T-helper 2 cell (primary cell): ENCODE measurements around the gene PTPN5.
"Not testable (repeated sequence)": the region's sequence is repeated elsewhere in the genome, so short reads cannot be mapped to it uniquely, and the experiment has no call there.

Experiments used
- DNase-seq, 5 experiments: peaks; one replicate each; pipeline versions ENCODE4 v3.0.0 to v3.0.0-alpha.2; 2012 to 2022
- total RNA-seq, 2 donors: gene quantifications; one replicate each; lab custom pipeline; 2026; lab: John Stamatoyannopoulos, UW

Gene PTPN5
- total RNA-seq, result 0 reads per million in 2 donors

DNA sequence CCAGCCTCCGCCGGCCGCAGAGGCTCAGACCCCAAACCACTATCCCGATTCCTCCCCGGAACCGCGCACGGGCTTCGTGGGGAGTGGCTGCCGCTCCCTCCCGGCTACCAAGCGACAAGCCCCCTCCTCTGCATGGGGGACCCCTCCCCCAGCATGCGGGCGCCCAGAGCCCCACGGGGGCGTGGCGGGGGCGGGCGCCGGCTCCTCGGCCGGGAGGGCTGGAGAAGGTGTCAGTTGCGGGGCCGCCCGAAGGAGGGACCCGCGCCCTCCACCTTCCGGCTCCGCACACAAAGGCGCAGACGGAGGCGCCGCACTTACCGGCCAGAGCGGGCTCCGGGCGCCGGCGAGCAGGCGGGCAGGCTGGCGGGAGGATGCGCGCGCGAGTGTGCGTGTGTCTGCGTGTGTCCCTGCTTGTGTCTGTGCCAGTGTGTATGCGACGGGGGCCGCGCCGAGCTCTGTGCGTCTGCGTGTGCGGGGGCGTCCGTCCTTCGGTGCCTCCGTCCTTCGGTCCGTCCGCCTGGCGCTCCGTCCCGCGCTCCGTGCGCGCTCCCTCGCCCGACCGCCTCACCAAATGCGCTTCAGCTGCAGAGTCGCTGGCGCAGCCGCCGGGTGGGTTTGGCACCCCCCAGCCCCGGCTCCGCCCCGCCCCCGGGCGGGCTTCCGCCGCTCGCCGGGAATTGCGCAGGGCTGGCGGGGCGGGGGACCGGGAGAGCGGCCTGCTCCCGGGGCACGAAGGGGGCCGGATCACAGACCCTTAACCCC lies at the start of gene PTPN5:
TSS of gene PTPN5 (minus strand) at position 592 of the 762 bp plus-strand sequence. CDS start 19,840 bp downstream, outside the sequence.
- peak in 1 of 5 experiments; percentile 27 for DNase-seq

DNA sequence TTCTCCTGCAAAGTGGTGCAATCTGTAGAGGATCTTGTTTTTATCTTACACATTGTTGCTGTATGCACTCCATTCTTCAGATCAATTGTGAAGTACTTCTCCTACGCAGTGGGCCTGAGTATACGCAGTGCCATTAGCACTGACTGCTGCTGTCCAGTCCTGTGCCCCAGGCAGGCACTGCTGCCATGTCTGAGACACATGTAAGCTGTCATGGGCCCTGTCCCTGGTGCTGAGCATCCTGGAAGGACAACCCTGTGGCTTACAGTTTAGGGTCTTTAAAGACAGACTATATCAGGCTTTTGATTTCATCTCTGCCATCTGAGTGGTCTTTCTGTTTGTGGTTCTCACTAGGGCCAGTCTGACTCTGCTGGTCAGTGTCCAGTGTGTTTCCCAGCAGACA lies 44.8 kb upstream of the PTPN5 start:
- DNase-seq, result no peak

DNA sequence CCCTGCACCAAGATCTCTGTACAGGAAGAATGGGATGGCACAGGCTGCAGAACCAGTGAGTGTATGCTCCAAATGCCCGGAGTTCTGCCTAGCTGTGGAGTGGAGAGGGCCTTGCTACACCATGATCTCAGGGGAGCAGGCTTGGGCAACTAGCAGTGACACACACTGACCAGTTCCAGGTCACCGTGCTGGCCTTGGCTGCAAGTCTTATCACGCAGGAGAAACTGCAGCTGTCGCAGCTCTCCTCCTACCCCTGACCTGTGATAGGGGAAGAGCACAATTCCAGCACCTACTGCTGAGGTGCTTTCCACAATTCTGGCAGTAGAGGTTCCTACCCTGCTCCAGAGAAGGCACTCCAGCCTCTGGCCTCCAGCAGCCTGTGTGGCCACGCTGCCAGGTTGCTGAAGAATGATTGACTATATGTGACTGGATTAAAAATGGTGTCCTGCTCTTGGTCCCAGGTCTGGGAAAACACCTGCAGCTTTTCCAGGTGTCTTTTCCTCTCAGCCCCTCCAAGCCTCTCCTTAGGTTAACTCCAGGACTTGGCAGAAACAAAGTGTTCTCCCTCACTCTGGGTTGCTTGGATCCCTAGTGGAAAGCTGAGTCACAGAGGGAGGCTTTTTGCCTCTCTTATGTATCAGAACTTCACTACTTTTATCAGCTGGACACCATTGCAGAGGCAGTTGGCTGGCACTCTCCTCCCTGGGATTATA lies 43.3 kb upstream of the PTPN5 start:
- DNase-seq, result no peak

DNA sequence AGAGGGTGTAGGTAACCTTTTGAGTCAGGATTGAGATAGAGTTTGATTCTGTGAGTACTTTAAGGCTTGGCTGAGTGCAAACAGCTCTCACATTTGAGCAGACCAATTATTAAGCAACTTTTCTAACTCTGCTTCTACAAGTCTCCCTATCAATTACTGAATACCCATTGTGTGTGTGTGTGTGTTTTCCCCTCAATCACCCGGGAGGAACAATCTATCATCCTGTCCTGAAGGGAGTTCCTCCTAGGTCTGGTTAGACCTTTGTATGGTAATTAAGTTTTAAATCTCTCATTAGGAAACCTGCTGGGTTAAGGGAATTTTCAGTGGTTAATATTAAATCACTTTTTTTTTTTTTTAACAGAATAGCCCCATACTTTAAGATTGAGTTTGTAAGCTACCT lies 28.6 kb upstream of the PTPN5 start:
- DNase-seq, result not testable (repeated sequence)

DNA sequence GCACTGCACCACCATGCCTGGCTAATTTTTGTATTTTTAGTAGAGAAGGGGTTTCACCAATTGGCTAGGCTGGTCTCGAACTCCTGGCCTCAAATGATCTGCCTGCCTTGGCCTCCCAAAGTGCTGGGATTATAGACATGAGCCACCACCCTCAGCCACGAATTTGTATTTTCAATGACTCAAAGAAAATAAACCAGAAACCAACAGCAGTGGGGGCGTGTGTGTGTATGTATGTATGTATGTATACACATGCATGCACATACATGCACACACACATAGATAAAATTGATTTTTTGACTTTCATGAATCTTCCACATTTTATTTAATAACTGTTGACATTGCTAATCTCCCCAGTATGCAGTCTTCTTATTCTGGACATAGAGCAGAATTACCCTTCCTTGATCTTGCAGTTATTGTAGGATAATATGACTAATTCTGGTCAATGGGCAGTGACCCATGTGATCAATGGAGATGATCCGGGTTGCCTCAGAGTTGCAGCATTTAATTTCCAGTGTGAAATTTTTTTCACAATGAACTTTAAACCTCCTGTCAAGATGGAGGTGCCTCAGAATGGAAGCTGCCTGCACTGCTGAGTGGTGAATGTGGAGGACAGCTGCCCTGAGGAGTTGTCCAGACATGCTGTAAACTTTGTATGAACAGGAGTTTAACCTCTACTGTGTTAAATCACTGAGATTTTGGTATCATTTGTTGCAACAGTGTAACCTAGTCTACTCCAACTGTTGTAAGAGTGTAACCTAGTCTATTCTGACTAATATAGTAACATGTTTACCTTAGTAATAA lies 12.8 kb upstream of the PTPN5 start:
- DNase-seq, result no peak

DNA sequence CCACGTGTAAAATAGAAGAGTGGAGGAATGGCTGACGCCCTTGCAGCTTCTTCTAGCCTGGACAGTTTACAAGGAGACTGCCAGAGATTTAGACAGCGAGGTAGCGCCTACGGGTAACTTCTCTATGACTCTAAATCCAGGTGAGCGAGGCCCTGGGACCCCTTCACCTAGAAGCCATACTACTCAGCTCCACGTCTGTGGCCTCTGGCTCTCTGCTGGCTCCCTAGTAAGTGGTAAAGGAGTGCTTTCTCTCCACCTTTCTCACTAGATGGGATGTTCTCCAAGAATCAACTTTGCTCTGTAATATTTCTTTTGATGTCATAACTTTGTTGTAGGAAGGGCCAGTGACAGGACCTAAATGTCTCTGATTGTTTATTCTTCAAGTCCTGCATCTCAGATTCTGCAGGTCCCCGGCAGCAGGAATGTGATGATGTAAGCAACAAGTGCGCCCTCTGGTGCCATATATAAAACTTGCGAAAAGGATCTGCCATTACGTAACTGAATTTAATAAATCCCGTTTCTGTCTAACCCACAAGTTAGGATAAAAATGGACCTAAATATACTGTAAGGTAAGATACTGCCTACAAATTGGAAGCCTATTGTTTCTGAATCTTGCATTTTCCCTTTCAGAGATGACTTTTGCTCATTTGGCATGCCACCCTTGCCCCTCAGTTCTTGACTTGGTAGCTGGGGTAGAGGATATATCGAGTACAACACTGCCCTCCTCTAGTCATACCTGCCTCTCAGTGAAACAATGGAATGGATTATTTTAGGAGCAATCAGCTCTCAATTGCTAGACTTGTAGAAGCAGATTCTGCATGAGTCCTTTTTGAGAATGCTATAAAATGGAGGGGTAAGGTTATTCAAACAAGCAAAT lies 11.0 kb upstream of the PTPN5 start:
- DNase-seq, result peak in 2 of 5 experiments; percentile 10 to 68

DNA sequence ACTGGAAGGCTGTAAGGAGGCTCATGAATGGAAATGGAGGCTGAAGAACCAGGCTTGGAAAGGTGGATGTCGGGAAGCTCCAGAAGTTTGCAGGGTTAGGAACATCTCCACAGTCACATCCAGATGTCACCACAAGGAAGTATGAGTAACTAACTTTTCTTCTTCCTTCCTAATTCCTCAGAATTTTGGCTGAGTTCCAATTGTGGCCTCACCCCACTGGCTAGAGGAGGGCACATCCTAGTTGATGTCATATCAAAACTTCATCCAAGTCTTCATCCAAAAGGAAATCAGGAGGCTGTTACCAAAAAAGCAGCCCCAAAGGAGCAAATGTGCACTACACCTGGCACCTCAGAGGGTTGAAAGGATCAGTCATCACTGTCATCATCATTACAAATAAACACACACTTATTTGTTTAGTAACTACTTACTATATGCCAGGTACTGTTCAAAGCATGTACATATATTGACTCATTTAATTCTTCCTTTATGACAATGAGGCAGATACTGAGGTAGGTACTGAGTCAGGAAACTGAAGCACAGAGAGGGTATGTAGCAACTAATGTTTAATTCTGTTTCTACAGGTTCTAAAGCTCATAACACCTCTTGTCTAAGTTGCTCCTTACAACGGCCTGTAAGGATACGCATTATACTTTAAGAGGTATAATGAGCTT lies 7.3 kb upstream of the PTPN5 start:
- DNase-seq, result peak in 1 of 5 experiments; percentile 40

DNA sequence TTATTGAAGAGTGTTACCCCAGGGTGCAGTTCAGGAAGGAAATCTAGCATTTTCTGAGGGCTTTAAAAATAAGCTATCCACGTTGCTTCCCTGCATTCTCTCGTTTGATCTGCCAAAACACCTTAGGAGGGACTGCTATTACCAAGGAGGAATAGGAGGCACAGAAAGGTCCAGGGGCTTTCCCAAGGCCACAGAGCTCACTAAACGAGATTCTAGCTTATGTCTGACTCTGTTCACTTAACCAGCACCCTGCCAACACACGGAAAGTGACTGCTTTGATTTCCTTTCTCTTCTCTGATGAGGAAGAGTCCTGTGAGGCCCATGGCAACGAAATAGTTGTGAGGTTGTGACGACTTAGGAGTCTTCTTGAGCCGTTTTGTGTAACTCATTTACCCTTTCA lies 3.4 kb upstream of the PTPN5 start:
- DNase-seq, result no peak

DNA sequence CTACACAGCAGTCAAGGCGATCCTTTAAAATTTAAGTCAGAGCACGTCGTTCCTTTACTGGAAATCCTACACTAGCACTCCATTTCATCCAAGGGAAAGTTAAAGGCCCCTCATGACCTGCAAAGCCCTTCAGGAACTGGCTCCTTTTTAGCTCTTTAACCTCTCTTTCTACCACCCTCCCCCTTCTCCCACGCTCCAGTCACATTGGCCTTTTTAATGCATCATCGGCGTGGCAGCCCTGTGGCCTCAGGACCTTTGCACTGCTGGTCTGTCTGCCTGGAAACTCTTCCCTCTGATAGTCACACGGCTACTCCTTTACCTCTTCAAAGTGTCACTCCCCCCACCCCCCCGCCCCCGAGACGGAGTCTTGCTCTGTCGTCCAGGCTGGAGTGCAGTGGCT lies 1.2 kb upstream of the PTPN5 start:
- DNase-seq, result no peak

DNA sequence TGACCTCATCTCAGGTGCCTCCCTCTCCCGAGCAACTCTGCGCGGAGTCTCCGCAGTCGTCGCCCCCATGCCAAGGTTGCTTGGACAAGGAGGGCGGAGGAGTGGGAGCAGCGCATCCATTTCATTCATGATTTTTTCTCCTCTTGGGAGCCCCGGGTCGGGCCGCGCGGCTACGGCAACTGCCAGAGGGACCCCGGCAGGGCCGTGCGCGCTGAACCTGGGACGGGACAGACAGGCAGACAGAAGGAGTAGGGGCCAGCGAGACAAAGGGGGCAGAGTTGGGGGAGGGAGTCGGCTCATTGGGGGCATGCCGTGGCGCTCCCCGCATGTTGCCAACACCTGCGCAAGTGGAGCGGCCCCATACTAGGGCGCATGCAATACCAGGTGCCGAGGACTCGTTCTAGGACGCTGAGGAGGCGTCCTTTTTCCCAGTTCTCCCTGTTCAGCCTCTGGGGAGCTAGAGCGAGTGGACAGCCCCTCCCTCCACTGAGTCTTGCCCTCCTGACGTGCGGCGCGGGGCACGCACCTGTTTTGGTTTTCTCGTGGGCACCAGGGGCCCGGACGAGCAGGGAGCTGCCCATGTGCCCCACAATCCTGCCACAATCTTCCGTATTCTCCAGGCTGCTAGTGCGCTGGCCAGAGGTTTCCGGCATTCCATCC lies 501 bp upstream of the PTPN5 start:
- DNase-seq, result no peak

DNA sequence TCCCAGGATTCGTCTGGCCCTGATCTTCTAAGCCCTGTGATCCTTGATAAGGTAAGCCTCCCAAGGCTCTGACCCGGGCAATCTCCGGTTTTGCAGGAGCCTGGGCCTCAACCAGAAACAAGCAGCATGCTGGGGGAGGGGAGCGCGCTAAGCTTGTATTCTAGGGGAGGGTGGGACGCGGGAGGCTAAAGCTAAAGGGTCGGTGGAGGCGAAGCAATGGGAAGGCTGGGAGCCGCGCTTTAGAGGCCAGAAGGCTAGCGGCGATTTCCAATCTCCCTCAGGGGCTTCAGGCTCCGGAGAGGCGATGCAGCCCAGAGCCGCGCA lies 753 bp downstream of the PTPN5 start:
- no peak for DNase-seq

DNA sequence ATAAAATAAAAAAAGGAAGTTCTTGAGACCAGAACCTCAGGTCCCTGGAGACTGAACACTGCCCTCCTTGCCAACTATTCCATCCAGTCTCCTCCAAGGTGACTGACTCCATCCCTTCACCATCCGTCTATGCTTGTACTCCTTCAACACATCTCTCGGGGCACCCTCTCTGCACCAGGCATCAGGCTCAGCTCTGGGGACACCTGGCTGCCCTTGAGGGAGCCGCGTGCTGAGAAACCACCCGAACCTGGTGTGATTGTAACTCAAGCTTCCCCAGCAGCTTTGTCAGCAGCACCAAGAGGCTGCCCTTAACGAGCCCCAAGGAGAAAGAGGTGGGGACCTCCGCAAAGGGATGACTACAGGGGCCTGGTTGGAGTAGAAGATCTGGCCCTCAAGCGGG lies 1.7 kb downstream of the PTPN5 start:
- DNase-seq, result no peak

DNA sequence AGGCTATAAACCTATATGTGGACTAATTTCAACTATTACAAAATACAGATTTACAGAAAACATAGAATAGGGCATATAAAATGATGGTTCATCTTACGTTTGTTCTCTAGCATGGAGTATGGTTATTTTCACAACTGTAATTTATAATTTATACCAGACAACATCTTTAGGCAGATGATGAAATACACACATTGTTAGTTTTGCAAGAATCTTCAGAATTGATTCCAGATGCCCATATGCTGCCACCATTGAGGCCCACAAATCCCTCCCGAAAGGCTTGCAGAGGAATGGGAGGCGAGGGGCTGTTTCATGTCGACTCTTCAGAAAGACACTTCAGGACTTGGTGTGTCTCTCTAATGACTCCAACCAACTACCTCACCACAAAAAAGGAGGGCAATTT lies 6.2 kb downstream of the PTPN5 start:
- DNase-seq, result no peak

DNA sequence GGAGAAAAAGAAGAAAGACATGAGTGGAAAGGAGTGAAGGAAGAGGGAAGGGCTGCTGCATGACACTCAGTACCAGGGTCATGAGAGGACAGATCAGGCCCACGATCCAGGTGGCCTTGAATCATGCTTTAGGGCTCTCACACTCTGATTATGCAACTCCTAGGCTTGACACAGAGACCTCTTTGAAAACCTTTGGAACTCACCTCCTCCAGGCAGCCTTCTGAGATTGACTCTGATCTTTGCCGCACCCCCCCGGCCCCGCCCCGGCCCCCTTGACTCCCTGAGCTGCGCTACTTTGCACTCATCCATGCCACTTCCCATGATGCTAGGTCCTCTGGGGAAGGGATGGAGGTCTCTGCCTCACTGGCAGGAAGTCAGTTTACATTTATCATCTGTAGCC lies 10.7 kb downstream of the PTPN5 start:
- no peak for DNase-seq

DNA sequence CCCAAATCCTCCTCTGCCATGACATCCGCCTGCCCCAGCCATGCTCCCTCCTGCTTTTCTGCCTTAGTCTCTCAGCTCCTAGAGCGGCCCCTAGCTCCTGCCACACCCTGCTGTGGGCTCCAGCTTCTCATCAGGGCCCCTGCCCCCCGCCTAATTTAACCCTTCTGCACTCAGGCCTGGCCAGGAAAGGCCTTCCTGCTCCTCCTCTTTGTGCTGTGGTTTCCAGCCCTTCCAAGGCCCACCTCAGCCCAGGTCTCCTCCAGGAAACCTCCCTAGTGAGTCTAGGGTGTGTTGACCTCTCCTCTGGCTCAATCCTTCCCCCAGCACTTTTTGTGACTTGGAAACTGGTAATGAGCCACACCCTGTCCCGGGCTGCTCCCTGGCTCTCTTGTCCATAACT lies 11.3 kb downstream of the PTPN5 start:
- no peak for DNase-seq

DNA sequence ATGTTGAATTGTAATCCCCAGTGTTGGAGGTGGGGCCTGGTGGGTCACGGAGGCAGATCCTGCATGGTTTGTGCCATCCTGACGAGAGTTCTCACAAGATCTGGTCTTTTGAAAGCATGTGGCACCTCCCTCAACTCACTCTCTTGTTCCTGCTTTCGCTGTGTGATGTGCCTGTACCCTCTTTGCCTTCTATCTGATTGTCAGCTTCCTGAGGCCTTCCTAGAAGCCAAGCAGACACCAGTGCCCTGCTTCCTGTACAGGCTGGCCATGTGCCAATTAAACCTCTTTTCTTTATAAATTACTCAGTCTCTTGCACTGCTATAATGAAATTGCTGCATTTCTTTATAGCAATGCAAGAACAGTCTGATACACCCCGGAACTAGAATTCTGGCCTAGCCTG lies 13.1 kb downstream of the PTPN5 start:
- DNase-seq, result peak in 1 of 5 experiments; percentile 88

DNA sequence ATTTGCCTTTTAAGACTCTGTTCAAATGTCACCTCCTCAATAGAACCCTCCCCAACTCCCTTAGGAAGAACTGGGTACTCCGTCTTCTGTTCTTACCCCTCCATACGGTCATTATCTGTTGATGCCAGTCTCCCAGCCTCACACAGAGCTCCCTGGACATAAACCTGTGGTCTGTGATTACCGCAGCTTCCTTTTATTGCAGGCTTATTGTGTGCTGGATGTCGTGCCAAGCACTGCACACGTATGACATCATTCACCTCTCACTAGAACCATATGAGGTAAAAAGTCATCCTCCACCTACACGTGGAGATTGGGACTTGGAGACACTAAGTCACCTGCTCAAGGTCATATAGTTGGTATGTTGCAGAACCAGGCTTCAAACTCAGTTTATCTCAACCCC lies 15.3 kb downstream of the PTPN5 start:
- DNase-seq, result peak in 1 of 5 experiments; percentile 33

DNA sequence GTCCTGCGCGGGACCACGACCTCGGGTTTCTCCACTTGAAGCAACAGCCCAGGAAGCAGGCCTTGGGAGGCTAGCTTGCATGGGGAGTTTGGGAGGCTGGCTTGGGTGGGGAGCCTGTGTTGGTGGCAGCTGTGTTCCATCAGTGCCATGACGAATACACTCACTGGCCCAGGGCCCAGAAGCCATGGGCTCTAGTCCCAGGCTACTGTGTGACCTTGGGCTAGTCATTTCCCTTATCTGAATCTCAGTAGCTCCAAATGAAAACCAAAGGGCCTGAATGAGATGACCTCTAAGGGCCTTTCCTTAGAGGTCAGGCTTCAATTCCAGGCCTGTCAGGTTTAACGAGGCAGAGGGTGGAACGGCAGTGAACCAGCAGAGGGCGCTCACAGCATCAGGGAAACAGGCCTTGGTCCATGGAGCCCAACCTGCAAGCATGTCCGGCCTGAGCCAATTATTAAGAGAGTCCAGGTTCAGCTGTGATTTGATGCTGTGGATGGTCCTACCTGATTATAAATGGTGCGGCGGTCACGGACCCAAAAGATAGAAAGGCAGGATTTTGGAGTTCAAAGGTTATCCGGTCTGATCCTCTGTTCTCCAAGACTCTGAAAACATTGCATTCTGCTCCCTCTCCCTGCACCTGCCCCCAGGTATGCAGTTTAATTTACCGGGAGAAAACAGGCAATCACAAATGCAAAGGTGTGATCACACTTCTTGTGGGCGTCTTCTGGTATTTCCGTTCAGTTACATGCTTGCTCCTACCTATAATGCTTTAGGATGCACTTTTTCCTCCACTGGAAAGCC lies 15.9 kb downstream of the PTPN5 start:
- peak in 3 of 5 experiments; percentile 13 to 60 (median 13) for DNase-seq

DNA sequence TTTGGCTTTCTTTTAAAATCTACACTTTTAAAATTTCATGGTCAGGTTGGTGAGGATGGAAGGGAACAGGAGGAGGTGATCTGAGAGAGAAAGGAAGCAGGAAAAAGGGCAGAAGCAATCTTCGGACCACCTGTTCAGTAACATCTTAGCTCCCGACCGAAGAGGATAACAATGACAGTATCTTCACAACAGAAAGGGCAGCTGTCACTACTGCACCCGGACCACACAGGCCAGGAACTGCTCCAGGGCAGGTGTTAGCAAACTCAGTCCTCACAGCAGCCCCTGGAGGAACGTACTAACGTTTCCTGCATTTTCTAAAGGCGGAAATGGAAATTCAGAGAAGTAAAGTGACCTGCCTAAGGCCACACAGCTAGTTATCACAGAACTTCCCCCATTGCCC lies 16.8 kb downstream of the PTPN5 start:
- no peak for DNase-seq

DNA sequence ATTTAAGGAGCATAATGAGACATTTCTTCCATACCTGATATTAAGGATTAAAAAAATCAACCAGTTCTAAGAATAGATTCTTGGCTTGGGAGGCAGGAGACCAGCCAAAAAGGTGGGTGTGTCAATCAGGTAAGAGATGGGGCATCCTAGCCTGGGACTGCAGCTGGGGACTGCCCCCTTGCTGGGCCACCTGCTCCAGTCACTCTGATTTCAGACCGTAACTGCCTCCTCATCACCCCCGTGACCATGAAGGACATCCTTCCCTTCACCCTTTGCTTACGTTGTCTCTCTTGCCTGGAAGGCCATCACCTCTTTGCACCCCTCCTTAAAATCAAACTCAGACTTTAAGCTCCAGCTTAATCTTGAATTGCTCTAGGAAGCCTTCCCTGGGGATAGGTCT lies 17.9 kb downstream of the PTPN5 start:
- DNase-seq, result no peak
